ENCODE results near the gene PI16.

The PI16 gene, protein sequence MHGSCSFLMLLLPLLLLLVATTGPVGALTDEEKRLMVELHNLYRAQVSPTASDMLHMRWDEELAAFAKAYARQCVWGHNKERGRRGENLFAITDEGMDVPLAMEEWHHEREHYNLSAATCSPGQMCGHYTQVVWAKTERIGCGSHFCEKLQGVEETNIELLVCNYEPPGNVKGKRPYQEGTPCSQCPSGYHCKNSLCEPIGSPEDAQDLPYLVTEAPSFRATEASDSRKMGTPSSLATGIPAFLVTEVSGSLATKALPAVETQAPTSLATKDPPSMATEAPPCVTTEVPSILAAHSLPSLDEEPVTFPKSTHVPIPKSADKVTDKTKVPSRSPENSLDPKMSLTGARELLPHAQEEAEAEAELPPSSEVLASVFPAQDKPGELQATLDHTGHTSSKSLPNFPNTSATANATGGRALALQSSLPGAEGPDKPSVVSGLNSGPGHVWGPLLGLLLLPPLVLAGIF

DNA sequence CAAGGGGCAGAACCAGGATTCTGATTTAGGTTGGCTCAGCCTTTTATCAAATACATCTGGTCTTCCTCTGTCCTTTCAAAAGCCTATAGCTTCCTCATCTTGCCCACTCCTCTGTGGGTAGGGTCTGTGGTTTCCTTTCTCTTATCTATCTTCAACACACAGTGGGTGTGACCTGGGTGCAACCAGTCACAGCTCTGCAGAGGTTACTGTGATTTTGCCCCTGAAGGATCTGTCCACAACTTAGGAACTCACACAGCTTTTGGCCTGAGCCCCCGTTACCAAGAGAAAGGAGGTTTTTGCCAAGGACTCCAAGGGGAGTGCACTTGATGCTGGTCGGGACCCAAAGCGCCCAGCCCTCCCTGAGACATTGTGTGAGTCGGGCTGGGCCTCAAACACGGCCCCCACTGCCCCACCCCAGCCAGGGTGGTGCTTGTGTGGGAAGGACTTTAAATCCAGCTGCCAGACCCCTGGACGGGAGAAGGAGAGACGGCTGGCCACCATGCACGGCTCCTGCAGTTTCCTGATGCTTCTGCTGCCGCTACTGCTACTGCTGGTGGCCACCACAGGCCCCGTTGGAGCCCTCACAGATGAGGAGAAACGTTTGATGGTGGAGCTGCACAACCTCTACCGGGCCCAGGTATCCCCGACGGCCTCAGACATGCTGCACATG lies at the start of gene PI16:
TSS of gene PI16 (plus strand) at position 477 of the 670 bp plus-strand sequence. CDS start at position 500, 23 bp downstream.
- no peak for DNase-seq

DNA sequence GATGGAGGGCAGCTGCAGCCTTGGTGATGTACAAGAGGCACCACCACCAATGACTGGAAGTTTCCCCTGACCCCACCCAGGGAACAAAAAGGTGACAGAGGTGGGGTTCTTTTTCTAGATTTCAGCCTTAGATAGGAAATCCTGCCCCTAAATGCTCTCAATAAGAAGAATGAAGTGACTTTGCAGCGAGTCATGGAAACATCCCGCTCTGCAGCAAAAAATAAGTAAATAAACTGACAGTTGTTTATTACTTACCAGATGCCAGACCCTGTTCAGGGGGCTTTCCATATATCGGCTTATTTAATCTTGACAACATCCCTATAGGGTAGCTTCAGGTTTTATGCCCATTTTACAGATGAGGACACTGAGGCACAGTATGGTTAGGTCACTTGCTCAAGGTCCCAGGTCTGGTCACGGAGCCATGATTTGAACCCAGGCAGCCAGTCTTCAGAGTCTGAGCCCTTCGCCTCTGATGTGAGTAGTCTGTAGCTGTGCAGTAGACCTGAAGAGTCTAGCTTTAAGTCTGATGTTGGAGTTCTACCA lies 49.6 kb upstream of the PI16 start:
- no peak for DNase-seq

DNA sequence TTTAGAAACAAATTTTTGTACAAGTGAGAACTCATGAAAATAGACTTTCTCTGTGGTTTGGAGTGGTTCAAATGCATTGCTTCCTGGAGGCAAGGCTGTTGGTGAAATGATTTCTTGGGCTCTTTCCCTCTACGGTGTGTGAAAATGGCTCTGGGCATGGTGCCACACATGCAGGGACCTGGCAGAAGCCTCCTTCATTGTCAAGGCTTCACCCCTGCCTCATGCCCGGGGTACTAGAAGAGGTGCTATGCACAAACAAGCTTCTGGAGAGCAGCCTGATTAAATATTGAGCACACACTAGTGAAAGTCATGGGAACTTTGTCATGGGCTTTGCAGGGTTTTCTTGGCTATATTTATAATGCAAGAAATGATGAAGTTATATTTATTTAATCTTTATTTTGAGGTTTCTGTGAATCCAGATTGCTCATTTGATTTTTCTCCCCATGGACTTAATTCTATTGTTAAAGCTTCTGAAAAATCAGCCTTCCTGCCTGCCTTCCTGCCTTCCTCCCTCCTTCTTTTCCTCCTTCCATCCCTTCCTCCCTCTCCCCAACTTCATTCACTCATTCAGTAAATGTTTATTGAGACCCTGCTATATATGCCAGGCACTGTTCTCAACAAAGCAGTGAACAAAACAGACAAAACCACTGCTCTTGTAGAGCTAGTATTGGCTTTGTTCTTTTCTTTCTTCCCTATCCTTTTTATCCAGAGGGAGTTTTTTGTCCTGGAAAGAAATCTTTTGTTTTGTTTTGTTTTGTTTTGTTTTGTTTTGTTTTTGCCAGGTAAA lies 47.8 kb upstream of the PI16 start:
- no peak for DNase-seq

DNA sequence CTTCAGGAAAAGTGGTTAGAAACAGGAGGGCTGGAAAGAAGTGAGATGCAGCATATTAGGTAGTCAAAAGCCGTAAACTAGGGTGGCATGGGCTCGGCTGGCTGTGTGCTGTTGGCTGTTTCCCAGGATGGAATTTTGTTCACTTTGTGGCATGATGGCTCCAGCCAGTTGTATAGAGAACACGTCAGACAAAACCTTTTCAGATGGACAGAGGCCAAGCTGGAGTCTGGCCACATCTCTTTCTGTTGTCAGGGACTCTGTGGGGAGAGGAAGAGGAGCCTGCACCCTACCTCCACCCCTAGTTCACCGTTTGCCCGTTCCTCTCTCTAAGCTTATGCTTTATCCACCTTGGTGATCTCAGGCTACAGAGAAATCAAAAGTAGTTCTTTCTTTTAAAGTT lies 46.8 kb upstream of the PI16 start:
- no peak for DNase-seq

DNA sequence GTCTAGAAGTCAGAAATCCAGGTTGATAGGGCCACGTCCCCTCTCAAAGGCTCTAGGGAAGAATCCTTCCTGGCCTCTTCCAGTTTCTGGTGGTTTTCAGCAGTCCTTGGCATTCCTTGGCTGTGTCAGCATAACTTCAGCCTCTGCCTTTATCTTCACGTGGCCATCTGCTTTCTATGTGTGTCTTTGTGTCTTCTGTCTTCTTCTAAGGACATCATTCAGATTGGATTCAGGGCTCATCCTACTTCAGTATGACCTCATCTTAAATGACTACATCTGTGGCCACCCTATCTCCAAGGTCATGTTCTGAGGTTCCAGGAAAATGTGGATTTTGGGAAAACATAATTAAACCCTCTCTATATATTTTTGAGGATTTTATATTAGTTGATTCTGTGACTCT lies 45.8 kb upstream of the PI16 start:
- DNase-seq = no peak

DNA sequence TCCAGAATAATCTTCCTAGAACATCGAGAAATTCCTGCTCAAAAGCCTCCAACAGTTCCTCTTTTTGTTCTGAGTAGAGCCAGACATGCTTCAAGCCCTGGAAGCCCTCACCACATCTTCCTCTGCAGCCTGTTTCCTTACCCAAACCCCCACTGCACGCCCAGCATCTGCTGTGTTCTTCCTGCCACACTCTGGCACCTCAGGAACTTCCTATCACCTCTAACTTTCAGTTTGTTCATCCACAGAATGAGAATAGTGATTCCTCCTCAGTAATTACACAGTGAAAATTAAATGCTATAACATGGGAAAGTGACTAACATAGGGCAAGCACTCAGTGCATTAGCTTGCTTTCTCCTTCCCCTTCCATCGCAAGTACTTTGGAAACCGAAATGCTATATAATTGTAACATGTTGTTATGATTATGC lies 42.5 kb upstream of the PI16 start:
- DNase-seq = peak; percentile 23

DNA sequence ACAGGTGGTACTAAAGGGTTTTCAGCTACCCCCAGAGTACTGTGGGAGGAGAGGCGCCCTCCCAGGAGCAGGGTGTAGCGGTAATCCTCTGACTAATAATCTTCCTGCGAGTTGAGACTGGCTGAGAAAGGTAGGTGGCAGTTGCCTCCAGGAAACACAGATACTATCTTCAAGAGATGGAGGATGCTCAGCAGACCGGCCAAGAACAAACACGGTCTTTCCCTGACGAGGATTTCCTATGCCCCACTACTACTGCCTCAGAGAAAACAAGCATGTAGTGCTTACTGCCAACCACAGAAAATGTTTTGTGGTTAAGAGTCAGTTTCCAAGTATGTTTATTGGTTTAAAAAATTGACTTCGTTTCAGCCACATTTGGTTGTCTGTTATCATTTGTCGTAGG lies 42.0 kb upstream of the PI16 start:
- DNase-seq = peak; percentile 55

DNA sequence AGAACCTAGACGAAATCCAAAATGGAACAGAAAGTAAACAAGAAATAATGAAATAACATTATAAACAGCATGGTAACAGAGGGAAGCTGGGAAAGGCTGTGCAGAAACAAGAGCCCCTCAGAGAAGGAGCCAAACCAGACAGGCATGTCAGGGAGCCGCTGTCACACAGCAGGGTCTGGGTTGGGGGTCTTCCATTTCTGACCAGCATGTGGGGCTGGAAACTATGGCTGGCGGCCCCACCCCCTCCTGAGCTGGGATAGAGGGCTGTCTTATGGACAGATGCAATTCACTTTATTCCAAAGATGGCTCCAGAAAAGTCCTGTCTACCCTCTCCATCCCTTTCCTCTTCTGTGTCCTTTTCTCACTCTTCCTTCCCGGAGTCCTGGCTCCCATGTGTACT lies 41.5 kb upstream of the PI16 start:
- DNase-seq = no peak

DNA sequence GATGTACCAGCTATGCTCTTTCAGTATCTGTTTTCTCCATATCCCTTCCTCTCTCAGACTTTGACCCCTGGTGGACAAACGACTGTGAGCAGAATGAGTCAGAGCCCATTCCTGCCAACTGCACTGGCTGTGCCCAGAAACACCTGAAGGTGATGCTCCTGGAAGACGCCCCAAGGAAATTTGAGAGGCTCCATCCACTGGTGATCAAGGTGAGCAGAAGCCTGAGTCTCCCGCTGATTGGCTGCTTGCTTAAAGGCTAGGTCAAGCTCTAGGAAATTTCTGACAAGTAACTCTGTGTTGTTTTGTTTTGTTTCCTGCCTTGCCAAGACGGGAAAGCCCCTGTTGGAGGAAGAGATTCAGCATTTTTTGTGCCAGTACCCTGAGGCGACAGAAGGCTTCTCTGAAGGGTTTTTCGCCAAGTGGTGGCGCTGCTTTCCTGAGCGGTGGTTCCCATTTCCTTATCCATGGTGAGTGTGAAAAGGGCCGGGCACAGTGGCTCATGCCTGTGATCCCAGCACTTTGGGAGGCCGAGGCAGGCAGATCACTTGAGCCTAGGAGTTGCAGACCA lies 40.2 kb upstream of the PI16 start:
- peak; percentile 24 for DNase-seq

DNA sequence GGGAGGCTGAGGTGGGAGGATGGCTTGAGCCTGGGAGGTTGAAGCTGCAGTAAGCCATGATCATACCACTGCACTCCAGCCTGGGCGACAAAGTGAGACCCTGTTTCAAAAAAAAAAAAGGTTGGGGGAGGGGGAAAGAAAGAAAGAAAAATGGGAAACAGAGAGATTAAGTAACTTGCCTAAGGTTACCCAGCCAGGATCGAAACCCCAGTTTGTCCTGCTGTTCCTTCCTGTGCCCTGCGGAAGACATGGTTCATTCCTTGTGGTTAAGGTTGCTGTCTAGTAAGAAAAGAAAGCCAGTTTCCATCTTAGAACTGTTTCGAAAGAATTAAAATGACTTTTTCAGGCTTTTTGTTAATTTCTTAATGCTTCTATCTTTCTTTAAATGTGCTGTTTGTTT lies 38.9 kb upstream of the PI16 start:
- DNase-seq = no peak

DNA sequence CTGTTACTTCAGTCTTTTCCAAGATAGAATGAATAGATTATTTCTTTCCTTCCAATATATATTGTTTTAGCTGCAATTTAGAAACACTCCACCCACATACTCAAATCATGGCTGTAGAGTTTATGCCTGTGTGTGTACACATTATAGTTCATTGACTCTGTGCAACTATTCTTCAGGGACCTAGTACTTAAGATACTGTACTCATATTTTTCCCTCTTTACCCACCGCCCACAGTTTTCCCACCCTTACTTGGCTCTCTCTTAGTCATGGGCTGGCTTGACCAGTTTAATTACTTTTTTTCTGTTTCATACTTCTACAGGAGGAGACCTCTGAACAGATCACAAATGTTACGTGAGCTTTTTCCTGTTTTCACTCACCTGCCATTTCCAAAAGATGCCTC lies 38.4 kb upstream of the PI16 start:
- no peak for DNase-seq

DNA sequence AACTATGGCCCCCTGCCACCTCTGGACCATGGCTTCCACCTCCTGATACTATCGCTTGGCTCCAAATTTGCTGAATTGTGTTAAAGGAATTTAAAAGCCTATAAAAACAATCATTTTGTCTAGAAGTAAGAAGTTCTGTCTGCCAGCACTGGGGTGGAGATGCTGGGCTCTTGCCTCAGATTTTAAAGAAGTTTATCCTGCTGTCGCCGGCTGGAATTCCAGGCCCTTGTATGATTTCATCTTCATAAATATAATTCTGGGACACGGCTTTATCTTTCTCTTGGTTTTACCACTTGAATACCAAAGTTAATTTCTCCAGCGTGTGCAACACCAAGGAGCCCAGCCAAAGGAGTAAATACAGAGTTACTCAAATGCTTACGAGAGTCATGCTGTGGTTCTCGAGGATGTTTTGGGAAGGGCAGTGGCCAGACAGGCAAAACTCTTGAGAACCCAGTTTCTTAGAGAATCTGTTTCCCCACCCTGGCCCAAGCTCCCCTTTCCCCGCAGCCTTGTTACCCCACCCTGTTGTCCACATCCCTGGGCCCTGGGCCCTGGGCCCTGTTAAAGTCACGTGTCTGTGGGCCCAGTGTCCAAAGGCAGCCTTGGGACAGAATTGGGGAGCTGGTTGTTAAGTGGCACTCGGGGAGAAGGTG lies 36.9 kb upstream of the PI16 start:
- DNase-seq = no peak

DNA sequence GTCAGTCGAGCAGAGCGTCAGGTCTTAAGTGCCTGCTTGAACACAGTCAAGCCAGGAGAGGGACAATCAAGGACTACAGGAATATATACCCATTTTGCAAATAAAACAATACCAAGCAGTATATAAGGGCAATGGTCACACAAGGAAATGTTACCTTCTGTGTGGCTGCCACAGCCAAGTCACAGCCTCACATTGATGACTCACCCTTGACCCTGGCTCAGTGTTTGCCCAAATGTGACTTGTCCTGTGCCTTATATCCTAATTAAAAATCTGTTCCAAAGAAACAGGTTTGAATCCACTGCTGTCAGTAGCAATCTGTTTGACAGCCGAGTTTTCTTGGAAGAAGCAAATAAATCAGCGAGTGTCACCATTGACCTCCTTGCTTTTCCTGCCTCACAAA lies 34.5 kb upstream of the PI16 start:
- no peak for DNase-seq

DNA sequence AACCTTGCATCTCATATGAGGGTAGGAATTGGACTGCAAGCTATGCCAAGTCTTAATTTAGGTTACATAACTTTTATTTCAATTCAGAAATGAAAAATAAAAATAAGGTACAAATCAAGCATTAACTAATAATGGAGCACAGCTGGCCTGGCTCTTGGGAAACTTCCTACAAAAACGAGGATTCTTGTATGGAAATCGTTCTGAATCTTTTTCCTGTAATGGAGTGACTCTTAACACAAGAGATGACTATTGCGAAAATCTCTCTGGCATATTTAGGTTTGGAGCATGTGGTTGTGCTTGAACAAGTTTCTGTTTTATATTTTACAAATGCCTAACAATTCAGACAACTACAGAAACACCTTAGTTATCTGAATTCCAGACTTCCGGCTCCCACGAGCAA lies 34.0 kb upstream of the PI16 start:
- DNase-seq = no peak

DNA sequence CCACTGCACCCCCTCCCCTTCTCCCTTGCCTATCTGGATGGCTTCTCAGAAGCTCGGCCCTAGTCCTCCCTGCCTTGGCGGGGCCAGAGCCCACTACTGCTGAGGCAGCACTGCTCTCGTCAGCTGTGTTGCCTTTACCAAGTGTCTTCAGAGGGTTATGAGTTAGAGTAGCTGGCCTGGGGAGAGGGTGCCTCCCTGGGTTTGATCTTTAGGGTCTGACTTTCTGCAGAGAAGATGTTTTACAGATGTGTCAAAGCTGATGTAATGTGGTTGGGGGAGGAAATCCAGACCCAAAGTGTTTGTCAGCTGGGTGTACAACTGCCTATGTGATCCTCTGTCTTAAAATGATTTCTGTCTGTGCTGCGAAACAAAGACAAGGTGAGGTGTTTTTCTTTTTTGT lies 30.4 kb upstream of the PI16 start:
- DNase-seq = no peak

DNA sequence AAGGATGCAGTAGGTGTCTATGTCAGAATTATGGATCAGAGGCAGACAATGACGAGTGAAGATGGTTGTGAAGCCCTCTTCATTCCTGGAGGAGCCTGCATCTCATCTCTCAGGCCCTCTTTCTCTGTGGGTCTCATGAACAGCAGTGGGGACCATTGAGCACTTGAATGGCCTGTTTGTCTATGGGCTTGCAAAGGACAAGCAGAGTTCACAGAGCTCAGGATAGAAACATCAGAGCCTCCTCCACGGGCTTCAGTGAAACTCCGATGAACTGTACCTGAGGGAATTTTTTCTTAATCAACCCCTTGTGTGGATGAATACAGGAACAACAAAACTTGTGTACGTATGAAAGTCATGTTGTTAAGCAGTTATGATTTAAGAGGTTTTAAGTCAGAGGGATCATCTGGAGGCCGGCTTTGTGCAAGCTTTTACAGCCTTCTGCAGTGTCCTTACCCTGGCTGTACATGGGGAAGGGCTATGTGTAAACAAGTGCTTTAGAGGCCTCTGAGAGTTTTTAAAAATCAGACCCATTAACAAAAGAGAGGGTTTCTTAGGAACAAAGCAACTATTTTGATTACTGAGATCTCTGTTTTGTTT lies 29.7 kb upstream of the PI16 start:
- DNase-seq = no peak

DNA sequence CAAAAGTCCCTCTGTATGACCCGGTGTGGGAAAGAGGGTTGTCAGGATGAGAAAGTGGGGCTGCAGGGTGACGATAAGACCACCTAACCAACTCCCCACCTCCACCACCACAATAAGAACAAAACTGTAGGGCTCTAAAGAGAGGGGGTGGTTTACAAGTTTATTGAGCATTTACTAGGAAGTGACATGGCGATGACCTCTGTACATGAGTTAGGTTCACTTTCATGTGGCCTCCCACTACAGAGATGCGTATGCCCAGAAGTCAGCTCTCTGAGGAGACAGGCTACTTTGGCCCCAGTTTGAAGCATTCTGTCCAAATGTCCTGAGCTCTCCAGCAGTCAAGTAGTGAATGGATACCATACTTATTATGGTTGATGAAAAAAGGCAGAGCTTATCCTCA lies 28.7 kb upstream of the PI16 start:
- no peak for DNase-seq

DNA sequence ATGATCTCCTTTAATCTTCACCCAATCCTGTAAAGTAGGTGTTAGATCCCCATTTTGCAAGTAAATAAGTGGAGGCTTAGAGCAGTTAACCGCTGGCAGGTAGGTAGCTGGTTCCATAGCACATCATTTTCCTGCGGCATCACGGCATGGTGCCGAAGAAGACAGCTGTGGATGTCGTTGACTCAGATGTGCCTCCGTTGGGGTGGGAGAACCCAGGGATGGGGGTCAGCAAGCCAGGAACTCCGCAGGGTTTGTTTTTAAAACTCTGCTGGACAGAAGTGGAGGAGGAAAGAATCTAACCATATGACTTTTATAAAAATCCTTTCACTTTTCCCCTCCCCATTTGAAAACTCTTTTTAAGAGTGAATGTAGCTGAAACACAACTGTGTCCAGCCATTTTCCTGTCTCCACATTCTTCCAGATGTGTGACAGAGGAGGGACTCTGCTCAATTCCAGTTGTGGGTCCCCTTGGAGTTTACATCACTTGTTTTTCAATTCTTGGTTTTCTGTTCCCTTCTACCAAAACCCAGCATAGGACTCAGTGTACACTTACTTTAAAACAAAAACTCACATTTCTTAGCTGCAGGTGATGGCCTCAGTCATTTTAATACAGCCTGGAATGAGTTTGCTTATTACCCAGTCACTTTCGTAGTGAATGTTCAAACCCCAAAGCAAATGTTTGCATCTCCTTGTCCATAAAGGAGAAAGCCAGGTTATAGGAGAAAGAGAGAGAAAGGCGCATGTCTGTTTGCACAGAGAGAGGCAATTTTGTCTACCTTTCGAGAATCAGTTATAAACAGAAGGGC lies 27.6 kb upstream of the PI16 start:
- no peak for DNase-seq

DNA sequence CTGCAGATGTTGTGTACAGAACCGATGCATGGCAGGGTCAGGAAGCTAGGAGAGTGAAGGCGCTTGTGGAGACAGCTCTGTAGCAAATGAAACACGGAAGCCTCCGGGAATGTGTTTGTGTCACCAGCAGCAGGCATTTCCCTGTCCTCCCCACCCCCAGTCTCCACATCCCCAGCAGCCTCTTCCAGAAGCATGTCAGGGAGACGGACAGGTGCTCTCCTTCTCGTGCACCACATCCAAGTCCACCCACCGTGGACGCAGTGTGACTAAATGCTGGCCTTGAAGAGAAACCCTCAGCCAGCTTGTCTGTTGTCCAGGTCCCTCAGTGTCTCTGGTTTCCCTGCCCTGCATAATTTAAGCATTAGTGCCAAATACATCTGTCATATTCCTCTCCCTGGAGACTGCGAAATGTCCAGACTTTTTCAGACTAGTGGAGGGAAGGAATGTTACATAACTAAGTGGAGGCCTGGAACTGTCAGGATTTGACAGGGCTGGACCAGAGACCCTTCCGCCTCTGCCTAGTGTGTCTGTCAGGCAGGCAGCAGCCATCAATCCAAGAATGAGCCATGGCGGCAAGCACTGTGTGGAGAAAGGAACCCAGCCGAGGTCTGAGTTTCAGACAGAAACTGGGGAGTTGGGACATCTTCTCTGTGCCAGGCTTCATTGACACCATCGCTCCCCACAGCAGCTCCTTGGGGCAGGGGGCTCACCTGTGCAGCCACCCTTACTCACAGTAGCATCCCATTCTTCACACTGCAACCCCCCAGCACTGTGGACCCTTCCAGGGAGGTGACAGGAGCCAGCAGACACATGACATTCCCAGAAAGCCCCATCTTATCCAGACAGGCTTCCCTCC lies 26.6 kb upstream of the PI16 start:
- no peak for DNase-seq

DNA sequence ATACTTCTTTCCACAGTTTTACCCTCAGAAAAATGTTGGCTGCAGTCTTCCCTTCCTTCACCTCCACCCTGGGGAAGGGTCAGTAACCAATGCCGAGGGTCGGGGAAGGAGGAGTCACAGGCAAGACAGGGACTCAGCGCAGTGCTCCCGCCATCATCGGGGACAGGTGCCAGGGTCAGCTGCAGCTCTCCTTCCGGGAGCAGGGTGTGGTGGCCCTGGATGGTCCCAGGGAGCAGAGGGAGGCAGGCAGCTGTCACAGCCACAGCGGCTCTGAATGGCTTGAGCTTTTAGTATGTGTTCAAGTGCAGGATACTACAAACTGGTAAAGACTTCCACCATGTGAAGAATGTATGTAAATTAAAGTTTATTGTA lies 26.0 kb upstream of the PI16 start:
- DNase-seq = no peak

Data from activated CD4-positive, alpha-beta T cell treated with anti-CD3 and anti-CD28 coated beads, Interleukin-2, amount 50 U/mL, for 1 hour (primary cell).